Neural cell (in vitro differentiated cells): ENCODE data around the gene CRYM.

Experiments
- EP300 ChIP-seq: fragments of 450-650 bp; conservative IDR thresholded peaks from 2 replicates; pipeline ENCODE4 v1.6.1; 2014; ENCODE audit warnings: antibody characterized with exemption, mild to moderate bottlenecking, moderate library complexity; ENCODE audit not compliant: poor library complexity, severe bottlenecking
- EZH2 ChIP-seq: fragments of 200-600, 300-800 bp; shearing (Covaris generic), sonication (generic); IDR thresholded peaks from 2 replicates; pipeline ENCODE4 v1.6.1; 2014; ENCODE audit warnings: antibody characterized with exemption, low read length, borderline replicate concordance, mild to moderate bottlenecking; ENCODE audit not compliant: insufficient read depth, poor library complexity, severe bottlenecking
- MXI1 ChIP-seq: fragments of 450-650 bp; conservative IDR thresholded peaks from 2 replicates; pipeline ENCODE4 v1.6.1; 2014; ENCODE audit warnings: antibody characterized with exemption, mild to moderate bottlenecking; ENCODE audit not compliant: poor library complexity, severe bottlenecking
- POLR2AphosphoS5 ChIP-seq: IDR thresholded peaks from 2 replicates; pipeline ENCODE4 v1.6.1; 2012
- RAD21 ChIP-seq: fragments of 450-650 bp; conservative IDR thresholded peaks from 2 replicates; pipeline ENCODE4 v1.6.1; 2014; ENCODE audit warnings: antibody characterized with exemption, mild to moderate bottlenecking, moderate library complexity
- SMC3 ChIP-seq: fragments of 450-650 bp; conservative IDR thresholded peaks from 2 replicates; pipeline ENCODE4 v1.6.1; 2014; ENCODE audit warnings: antibody characterized with exemption, mild to moderate bottlenecking, moderate library complexity; ENCODE audit not compliant: poor library complexity
- TAF1 ChIP-seq: IDR thresholded peaks from 2 replicates; pipeline ENCODE4 v1.6.1; 2012; ENCODE audit warnings: low read depth
- TF ChIP-seq, protein P1 (sequence below): fragments of 450-650 bp; IDR thresholded peaks from 2 replicates; pipeline ENCODE4 v1.5.1; 2014; ENCODE audit warnings: antibody characterized with exemption, mild to moderate bottlenecking, moderate library complexity; ENCODE audit not compliant: poor library complexity, severe bottlenecking
- TF ChIP-seq, protein P2 (sequence below): IDR thresholded peaks from 2 replicates; pipeline ENCODE4 v1.6.1; 2012; ENCODE audit warnings: borderline replicate concordance

DNA sequence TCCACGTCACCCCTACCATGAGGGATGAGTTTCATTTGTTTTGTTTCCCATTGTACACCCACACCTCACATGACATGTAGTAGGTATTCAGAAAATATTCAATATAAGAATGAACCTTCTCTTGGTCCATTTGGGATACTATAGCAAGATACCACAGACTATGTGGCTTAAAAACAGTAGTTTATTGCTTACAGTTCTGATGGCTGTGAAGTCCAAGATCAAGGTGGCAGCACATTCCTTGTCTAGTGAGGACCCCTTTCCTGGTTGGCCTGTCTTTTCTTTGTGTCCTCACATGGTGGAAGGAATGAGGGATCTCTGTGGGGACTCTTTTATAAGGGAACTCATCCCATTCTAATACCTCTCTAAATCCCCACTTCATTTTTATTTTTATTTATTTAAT, 36.2 kb upstream of the CRYM start:
- TF ChIP-seq EZH2 (no peak), POLR2AphosphoS5 (no peak), MXI1 (no peak), EP300 (no peak), RAD21 (no peak), TAF1 (no peak), SMC3 (no peak)
- TF ChIP-seq, protein P1, sequence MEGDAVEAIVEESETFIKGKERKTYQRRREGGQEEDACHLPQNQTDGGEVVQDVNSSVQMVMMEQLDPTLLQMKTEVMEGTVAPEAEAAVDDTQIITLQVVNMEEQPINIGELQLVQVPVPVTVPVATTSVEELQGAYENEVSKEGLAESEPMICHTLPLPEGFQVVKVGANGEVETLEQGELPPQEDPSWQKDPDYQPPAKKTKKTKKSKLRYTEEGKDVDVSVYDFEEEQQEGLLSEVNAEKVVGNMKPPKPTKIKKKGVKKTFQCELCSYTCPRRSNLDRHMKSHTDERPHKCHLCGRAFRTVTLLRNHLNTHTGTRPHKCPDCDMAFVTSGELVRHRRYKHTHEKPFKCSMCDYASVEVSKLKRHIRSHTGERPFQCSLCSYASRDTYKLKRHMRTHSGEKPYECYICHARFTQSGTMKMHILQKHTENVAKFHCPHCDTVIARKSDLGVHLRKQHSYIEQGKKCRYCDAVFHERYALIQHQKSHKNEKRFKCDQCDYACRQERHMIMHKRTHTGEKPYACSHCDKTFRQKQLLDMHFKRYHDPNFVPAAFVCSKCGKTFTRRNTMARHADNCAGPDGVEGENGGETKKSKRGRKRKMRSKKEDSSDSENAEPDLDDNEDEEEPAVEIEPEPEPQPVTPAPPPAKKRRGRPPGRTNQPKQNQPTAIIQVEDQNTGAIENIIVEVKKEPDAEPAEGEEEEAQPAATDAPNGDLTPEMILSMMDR = no peak
- TF ChIP-seq, protein P2, sequence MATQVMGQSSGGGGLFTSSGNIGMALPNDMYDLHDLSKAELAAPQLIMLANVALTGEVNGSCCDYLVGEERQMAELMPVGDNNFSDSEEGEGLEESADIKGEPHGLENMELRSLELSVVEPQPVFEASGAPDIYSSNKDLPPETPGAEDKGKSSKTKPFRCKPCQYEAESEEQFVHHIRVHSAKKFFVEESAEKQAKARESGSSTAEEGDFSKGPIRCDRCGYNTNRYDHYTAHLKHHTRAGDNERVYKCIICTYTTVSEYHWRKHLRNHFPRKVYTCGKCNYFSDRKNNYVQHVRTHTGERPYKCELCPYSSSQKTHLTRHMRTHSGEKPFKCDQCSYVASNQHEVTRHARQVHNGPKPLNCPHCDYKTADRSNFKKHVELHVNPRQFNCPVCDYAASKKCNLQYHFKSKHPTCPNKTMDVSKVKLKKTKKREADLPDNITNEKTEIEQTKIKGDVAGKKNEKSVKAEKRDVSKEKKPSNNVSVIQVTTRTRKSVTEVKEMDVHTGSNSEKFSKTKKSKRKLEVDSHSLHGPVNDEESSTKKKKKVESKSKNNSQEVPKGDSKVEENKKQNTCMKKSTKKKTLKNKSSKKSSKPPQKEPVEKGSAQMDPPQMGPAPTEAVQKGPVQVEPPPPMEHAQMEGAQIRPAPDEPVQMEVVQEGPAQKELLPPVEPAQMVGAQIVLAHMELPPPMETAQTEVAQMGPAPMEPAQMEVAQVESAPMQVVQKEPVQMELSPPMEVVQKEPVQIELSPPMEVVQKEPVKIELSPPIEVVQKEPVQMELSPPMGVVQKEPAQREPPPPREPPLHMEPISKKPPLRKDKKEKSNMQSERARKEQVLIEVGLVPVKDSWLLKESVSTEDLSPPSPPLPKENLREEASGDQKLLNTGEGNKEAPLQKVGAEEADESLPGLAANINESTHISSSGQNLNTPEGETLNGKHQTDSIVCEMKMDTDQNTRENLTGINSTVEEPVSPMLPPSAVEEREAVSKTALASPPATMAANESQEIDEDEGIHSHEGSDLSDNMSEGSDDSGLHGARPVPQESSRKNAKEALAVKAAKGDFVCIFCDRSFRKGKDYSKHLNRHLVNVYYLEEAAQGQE = no peak
